HG02973 (cell line): ENCODE data around the gene COBLL1.

Experiments used
- ATAC-seq: cut with Tn5 transposase; IDR thresholded peaks from one replicate; pipeline ENCODE4 v1.9.1; 2021; ENCODE audit warnings: moderate library complexity; ENCODE audit not compliant: unreplicated experiment

COBLL1 gene

DNA sequence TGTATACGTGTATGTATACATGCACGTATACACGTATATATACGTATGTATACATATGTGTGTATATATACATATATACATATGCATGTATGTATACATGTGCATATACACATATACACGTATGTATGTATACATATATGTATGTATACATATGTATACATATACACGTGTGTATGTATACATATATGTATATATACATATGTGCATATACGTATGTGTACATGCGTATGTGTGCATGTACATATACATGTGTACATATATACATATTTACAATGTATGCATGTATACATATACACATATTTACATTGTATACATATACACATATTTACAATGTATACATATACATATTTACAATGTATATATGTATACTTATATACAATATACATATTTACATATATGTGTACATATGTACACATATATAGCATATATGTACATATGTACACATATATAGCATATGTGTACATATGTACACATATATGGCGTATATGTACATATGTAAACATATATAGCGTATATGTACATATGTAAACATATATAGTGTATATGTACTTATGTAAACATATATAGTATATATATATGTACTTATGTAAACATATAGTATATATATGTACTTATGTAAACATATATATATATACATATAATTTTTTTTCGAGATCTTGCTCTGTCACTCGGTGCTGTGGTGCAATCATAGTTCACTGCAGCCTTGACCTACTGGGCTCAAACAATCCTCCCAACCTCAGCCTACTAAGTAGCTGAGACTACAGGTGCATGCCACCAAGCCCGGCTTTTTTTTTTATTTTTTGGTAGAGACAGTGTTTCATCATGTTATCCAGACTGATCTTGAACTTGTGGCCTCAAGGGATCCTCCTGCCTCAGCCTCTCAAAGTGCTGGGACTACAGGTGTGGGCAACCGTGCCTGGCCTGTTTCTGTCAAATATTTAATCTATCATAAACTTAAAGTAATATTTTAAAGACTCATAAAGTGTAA is 23.2 kb downstream of the COBLL1 start:
- no peak for ATAC-seq

DNA sequence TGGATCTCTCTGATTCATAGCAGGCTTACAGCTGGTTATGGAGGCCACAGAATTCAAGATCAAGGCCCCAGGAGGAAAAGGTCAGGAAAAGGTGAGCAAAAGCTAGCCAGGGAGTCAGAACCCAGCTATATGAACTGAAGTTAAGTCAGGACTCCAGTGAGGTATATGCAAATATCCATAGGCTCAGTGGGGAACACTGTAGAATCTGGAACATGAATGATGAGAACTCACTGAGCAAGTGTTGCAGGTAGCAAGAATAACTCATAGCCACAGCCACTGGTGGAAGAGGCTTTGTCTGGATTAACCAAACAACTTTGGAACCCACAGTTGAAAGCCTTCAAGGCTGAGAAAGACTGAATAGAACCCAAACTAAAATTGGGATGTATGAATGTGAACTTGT is 24.7 kb downstream of the COBLL1 start:
- no peak for ATAC-seq

GRCh38 chr2:164816046-164816445 is 25.6 kb downstream of the COBLL1 start:
- ATAC-seq = no peak

- ATAC-seq = no peak
Observed at GRCh38 chr2:164815071-164815793, 26.4 kb downstream of the COBLL1 start.

- no peak for ATAC-seq
Observed at GRCh38 chr2:164813535-164813934, 28.1 kb downstream of the COBLL1 start.

GRCh38 chr2:164812378-164812777 is 29.2 kb downstream of the COBLL1 start:
- no peak for ATAC-seq

DNA sequence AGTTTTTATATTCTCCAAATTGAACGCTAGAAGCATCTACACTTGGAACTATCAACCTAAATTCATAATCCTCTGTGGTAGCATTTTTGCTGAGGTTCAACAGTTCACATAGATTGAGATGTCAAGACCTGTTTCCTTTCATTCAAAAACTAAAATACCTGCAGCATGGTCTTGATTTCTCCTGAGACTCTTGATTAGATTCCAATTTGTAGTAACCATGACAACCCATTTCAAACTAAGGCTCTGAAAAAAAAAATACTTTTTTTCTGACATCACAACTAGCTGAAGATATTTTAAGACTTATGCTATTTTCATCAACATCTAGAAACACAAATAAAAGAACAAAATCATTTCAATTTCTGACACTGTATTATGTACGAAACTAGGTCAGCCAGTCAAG is 29.8 kb downstream of the COBLL1 start:
- ATAC-seq = no peak

- ATAC-seq = no peak
Observed at GRCh38 chr2:164810843-164811242, 30.8 kb downstream of the COBLL1 start.

DNA sequence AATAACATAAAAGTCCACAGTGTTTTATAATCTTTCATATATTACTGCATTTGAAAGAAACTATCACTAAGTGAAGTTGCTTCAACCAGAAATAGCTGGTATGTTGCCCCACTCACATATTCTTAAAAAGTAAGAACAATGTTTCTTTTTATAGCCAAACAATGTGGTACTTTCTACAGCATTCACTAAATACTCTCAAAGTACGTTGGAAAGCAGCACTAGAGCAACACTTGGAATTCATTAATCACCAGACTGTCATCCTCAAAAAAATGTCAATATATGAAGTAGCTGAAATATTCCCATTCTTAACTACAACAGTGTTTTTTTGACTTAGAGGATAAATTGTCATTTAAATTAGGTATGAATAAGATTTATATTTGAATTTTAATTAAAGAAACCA is 32.8 kb downstream of the COBLL1 start:
- ATAC-seq = no peak

GRCh38 chr2:164803776-164804466 is 37.7 kb downstream of the COBLL1 start:
- no peak for ATAC-seq

DNA sequence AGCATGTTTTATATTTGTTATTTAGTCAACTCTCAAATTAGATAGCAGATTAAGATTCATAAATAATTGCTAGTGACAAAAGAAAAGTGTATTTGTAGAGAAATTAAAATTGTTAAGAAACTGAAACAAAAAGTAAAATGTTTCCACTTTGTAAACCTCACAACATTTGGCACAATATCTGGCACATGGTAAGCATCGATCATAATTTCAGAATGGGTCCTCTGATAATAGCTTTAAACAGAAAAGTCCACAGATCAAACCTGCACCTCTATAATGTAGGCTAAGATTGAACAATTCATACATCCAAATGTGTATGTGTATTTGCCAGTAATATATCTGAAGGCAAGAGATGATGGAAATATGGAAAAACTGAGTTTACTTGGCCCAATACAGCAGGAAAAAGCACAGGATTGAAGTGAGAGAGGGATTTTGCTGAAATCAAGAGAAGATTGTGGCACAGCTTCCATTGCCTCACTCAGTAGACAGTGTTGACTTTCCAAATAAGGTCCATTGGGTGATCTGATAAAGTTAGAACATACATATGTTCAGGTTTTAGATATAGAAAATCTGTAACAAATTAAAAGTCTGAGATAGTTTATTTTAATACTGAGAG is 39.4 kb downstream of the COBLL1 start:
- no peak for ATAC-seq

DNA sequence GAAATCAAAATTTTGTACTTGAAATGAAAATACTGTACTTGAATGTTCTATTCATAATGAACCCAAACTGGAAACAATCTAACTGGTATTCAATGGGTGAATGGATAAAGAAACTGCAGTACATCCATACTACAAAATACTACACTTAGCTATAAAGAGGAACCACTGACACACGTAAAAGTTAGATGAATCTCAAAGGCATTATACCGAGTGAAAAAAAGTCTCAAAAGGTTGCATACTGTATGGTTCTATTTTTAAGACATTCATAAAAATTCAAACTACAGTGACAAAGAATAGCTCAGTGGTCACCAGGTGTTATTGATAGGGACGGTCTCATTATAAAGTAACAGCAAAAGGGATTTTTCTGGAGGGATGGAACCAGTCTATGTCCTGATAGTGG is 41.1 kb downstream of the COBLL1 start:
- no peak for ATAC-seq

GRCh38 chr2:164797627-164798026 is 44.0 kb downstream of the COBLL1 start:
- no peak for ATAC-seq

DNA sequence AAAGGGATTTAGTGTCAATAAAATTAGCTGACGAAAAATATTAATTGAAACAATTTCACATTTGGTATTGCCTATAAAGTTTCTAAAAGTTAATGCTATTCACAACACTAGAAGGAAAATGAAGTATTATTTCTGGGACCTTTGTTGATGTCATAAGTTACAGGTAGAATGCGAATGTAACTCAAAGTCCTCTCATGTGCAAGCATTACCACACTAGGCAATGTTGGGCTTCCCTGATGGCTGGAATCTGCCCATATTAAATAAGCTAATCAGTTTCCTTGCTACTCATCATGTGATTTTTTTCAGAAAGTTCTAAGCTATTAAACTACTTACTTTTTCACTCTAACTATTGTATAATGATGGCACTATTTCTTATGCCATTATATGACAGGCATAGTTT is 44.6 kb downstream of the COBLL1 start:
- no peak for ATAC-seq

DNA sequence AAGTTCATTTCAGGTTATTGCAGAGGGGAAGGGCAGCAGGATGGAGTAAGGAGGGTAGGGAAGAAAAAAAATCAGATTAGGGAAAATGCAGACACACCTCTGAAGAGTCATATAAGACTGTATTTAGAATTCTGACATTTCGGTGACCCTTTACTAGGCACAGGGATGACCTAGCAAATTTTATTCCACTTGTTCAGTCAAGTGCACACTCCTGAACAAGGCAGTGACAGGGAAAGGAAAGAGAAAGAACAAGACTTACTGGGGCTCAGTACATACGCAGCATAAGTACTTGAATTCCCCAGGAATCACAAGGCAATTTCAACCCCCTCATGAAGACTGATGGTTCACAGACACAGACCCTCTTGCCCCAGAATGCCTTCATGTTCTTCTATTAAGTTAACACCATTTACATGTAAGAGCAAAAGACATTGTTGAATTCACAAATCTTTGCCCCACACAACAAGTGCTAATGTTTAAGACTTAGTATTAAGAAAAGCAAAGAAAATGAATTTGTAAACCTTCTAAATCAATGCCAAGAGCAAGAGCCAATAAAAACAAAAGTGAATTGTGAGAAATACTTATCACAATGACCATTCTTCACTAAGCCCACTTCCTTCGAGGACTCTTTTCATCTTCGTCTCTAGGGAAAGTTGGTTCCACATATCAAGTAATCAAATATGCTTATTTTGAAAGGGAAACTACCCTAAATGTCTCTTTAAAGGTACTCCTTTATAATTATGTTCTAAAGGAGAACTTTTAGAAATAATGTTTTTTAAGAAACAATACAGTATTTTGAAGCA is 47.0 kb downstream of the COBLL1 start:
- no peak for ATAC-seq

- ATAC-seq = no peak
Observed at GRCh38 chr2:164794016-164794415, 47.6 kb downstream of the COBLL1 start.

DNA sequence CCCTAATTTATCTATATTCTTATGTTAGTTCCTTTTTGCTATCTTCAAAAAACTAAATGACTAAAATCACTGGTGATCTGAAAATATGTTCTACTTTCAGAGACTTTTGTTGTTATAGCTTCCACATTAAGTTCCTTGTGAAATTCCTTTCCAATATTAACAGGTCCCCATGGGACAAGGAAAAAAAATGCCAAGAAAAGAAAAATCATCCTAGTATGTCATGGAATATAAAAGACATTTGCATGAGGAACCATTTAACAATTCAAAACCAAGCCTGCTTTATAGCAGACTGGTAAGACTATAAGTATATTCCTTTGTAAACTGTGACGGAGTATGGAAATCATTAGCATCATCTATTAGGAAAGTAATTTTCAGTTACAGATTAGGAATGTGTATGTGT is 48.1 kb downstream of the COBLL1 start:
- ATAC-seq = no peak

DNA sequence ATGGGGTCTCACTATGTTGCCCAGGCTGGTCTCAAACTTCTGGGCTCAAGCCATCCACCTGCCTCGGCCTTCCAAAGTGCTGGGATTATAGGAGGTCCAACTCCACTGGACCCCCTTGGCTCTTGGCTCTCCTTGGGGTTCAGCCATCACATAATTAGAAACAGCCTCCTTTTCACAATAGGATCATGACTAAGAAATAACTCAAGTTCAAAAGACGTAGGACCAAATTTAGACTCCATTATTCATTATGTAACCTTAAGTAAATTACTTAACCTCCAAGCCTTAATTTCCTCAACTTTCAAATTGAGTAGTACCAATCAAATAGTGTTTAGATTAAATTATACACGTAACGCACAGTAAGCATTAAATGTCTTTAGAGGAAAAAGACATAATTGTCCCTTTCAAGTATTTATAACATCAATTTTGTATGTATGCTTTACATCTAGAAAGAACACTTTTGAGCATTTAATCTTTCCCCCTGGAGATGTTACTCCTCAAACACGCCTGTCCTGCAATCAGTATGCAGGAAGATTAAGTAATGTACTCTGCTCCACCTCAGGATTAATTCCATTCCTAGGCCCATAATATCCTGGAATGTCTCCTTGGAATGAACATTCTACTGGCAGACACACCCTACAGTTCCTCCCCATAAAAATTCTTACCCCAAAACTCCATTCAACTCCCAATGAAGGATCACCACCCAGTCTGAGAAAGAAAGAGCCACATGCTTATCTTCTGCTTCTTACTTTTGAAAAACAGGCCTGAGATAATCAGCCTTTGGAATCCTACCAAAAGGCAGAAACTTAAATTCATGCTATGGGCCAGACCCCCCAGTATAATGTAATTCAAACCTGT is 49.1 kb downstream of the COBLL1 start:
- no peak for ATAC-seq

GRCh38 chr2:164789968-164790367 is 51.7 kb downstream of the COBLL1 start:
- no peak for ATAC-seq
